Smooth muscle cell of the brain vasculature (primary cell): ENCODE results near the gene TWIST1.

Experiments used
- DNase-seq: peaks from one replicate; pipeline ENCODE4 v3.0.0-alpha.2; 2012; ENCODE audit warnings: low read depth, low spot score

Gene TWIST1

GRCh38 chr7:19117091-19117869 is at the start of gene TWIST1:
Gene TWIST1, minus strand, starts transcription at chr7:19117636. Its CDS starts 315 bp downstream, at chr7:19117321.
- peak; percentile 87 for DNase-seq

GRCh38 chr7:19161671-19162070 is 44.2 kb upstream of the TWIST1 start:
- no peak for DNase-seq

GRCh38 chr7:19146699-19147098 is 29.3 kb upstream of the TWIST1 start:
- peak; percentile 13 for DNase-seq

GRCh38 chr7:19145434-19146115 is 28.1 kb upstream of the TWIST1 start:
- DNase-seq, result no peak

DNA sequence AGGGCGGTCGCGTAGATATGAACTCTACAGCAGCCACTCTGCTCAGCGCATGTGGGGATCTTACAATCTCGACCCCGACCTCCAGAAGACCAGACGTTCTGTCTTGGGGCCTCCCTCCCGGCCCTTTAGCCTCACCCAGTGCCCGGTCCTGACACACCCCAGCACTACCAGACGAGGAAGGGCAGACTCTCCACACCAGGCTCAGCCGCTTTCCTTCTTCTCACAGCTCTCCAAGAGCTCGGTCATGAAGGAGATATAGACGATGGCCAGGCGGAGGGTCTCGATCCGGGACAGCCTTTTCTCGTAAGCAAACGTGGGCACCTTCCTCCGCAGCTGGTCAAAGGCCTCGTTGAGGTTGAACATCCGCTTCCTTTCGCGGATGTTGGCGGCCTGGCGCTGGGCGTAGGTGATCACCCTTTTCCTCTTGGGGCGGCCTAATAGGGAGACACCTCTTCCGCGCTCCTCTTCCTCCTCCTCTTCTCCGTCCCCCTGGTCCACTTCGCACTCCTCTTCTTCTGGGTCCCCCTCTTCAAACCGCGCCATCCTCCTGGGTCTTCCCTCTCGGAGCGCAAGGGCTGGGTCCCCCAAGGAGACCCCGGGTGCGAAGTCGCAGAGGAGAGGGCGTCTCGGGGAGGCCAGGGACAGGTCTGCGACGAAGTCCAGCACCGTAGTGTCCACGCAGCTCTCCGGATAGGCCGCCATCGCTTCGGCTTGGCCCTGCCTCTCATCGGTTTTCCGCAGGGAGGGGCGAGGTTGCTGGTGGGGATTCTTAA is 27.4 kb upstream of the TWIST1 start, which contains the start of gene FERD3L:
Gene FERD3L (minus strand): TSS at position 761 of the 773 bp plus-strand sequence. CDS start 59 bp downstream, at position 702.
- no peak for DNase-seq

- no peak for DNase-seq
These were observed 26.6 kb upstream of the TWIST1 start for GRCh38 chr7:19143881-19144574.

GRCh38 chr7:19139706-19140327 is 22.4 kb upstream of the TWIST1 start:
- no peak for DNase-seq

- no peak for DNase-seq
These were observed 16.4 kb upstream of the TWIST1 start for GRCh38 chr7:19133886-19134285.

DNA sequence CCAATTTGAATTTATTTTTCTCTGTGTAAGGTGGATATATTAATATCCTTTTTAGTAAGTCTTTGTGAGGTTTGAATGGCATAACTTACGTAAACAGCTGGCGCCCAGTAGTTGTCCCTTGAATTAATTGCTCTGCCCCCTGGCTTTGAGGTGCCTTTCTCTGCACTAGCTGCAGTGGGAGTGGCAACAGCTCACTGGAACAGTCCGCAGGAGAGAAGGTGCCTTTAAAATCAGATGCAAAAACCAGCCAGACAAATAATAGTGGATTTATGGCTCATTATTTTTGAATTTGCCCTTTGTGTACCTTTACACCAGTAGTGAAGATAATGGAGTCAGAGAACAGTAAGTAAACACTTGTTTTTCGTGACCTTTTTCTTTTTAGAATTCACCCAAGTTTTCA is 16.0 kb upstream of the TWIST1 start:
- DNase-seq, result no peak

- no peak for DNase-seq
These were observed 11.4 kb upstream of the TWIST1 start for GRCh38 chr7:19128856-19129255.

- DNase-seq, result no peak
These were observed 4.6 kb upstream of the TWIST1 start for GRCh38 chr7:19121977-19122588.

GRCh38 chr7:19119870-19120486 is 2.5 kb upstream of the TWIST1 start:
- no peak for DNase-seq

DNA sequence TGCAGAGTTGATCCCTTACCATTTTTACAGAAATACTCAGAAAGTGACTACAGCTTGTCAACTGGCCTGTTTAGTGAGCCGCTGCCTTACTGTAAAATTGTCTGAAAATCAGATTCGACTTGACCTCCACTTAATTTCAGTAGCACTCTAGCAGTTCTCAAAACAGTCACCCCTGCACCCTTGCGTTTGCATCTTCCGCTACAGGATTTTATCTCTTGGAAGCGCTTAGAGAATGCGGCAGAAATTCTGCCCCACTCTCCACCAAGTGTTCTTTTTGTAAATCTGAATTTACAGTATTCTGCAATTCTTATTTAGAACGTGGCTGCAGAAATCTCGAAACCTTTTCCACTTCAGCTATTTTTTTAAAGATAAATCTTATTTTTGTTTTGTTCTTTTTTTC is 1.9 kb upstream of the TWIST1 start:
- DNase-seq, result no peak

DNA sequence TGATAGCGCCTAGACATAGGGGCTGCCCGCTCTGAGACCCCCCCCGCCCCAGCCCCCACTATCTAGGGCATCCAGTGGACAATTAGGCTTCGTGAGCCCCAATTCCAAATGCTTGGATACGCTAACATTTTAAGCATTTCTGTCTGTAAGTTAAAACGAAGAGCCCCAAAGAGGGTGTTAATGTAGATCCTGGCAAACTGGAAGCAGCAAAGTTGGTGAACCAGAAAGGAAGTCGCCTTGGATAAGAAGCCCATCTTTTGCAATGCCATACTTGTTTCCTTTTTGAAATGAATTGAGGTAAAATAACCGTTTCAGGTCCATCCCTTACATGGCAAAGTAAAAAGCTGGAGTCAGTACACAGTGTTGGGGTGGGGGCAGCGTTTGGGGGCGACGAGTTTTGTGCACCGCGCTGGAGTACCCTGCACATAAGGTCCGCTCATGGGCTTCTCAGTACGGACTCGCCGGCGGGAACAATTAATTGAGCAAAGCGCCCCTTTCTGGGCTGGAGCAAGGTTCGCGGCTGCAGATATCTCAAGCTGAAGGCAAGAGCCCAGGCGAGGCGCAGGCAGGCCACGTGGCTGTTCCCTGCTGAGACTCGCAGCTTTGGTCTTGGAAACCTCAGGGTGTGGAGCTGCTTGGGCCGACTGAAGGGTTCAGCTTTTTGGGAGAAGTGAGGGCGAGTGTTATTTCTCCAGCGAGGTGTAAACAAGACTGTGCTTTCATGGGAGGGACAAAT is 1.4 kb upstream of the TWIST1 start:
- no peak for DNase-seq

DNA sequence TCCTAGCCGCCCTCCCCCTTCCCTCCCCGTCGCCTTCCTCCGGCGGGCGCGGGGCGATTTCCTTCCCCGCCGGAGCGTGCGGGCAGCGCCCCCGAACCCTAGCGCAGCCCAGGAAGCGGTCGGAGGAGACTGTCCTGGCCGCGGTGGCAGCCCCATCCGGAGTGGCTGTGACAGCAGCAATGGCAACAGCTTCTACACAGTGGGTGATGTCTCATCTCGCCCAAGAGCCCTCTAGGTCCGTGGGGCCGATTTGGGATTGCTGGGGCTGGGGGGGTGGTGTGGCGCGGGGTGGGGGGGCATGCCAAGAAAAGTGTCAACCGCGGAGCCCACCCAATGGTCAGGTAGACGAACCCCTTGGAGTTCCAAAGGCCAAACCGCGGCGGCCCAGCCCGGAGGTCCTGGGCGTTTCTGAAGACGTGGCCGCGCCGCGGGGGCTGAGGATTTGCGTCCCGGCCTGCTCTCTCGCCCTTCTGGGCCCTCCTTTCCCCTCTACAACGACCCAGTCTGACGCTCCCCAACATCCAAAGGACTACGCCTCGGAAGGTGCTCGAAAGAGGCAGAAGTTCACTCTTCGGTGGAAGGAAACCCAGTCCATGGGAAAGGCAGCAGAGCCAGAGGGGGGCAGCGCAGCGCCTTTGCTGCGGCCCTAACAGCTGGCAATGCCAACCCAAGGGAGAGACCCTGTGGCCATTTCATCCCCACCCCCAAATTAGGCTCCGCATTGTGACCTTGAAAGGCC is 603 bp upstream of the TWIST1 start:
- no peak for DNase-seq

GRCh38 chr7:19116121-19117090 is 1.0 kb downstream of the TWIST1 start:
- DNase-seq, result no peak

DNA sequence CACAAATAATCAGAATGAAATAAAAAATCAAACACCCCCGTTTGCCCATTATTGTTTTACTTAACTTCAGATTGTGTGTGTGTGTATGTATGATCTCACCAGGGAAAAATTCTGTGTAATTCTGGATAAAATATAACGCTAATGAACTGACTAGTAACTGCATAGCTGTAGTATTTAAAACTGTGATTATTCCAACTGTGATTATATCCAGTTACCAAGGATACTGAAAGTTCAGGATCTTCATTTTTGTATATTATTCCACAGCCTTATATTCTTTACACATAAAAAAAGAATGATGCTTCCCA is 2.9 kb downstream of the TWIST1 start:
- DNase-seq, result no peak
